Choroid plexus epithelial cell (primary cell): ENCODE data around the gene GNG12.

Experiments used
- DNase-seq: peaks from one replicate; pipeline ENCODE4 v3.0.0-alpha.2; 2010; ENCODE audit warnings: low read depth
- H3K4me3 ChIP-seq: 2 replicates; pipeline ENCODE4 v1.5.1; 2011; ENCODE audit warnings: low read depth, mild to moderate bottlenecking, control low read depth, low read length, moderate library complexity
- TF ChIP-seq, protein P1 (sequence below): conservative IDR thresholded peaks from 2 replicates; pipeline ENCODE4 v1.5.1; 2011; ENCODE audit warnings: low read depth, mild to moderate bottlenecking, control low read depth, inconsistent platforms, low read length, moderate library complexity

GNG12 gene

GRCh38 chr1:67789551-67789950 lies 43.7 kb downstream of the GNG12 start:
- TF ChIP-seq, protein P1, sequence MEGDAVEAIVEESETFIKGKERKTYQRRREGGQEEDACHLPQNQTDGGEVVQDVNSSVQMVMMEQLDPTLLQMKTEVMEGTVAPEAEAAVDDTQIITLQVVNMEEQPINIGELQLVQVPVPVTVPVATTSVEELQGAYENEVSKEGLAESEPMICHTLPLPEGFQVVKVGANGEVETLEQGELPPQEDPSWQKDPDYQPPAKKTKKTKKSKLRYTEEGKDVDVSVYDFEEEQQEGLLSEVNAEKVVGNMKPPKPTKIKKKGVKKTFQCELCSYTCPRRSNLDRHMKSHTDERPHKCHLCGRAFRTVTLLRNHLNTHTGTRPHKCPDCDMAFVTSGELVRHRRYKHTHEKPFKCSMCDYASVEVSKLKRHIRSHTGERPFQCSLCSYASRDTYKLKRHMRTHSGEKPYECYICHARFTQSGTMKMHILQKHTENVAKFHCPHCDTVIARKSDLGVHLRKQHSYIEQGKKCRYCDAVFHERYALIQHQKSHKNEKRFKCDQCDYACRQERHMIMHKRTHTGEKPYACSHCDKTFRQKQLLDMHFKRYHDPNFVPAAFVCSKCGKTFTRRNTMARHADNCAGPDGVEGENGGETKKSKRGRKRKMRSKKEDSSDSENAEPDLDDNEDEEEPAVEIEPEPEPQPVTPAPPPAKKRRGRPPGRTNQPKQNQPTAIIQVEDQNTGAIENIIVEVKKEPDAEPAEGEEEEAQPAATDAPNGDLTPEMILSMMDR: no peak
- H3K4me3 ChIP-seq: no peak overlapping the region

GRCh38 chr1:67788904-67789303 lies 44.4 kb downstream of the GNG12 start:
- no peak for DNase-seq
- no peak overlapping the region for H3K4me3 ChIP-seq
- TF ChIP-seq, protein P1: no peak

More at GRCh38 chr1:67789551-67789950, 43.7 kb downstream of the GNG12 start:
- no peak for DNase-seq

- no peak overlapping the region for H3K4me3 ChIP-seq
- DNase-seq: no peak
- TF ChIP-seq, protein P1: no peak
Measured at GRCh38 chr1:67788238-67788790, 45.0 kb downstream of the GNG12 start.

GRCh38 chr1:67787746-67788145 lies 45.5 kb downstream of the GNG12 start:
- no peak overlapping the region for H3K4me3 ChIP-seq
- TF ChIP-seq, protein P1: no peak
- no peak for DNase-seq

DNA sequence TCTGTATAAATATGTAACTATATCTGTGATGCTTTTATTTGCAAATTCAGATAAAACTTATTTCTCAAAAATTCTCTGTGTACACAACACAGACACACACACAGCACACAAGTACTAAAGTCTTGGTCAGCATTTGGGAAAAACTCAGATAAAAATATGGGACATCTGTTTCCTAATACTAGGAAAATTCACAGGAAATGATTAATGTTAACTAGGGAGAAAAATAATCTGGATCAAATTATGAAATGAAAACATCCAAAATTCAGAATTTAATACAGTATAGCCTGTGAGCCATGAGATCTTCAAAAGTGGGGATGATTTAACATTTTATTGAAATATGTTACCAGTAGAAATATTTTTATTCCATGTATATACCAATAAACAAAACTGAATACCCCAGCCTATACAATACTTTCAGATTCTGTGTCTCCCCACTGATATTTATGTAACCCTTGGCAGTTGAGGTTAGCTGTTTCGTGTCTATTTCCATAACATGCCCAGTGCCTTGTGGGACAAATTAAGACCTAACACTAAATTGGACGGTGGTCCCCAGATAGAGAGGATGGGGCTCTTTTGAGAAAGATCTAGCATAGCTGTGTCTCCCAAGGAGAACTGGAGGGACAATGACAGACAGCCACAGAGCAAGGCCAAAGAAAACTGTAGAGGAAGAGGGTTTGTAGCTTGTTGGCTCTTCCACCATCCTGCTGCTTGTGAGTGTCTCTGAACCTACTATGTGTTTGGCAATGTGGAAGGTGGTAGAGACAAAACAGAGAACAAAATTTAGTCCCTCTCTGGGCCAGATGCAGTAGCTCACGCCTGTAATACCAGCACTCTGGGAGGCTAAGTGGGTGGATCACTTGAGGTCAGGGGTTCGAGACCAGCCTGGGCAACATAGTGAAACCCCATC lies 47.2 kb downstream of the GNG12 start:
- no peak for DNase-seq
- no peak overlapping the region for H3K4me3 ChIP-seq
- TF ChIP-seq, protein P1: no peak

DNA sequence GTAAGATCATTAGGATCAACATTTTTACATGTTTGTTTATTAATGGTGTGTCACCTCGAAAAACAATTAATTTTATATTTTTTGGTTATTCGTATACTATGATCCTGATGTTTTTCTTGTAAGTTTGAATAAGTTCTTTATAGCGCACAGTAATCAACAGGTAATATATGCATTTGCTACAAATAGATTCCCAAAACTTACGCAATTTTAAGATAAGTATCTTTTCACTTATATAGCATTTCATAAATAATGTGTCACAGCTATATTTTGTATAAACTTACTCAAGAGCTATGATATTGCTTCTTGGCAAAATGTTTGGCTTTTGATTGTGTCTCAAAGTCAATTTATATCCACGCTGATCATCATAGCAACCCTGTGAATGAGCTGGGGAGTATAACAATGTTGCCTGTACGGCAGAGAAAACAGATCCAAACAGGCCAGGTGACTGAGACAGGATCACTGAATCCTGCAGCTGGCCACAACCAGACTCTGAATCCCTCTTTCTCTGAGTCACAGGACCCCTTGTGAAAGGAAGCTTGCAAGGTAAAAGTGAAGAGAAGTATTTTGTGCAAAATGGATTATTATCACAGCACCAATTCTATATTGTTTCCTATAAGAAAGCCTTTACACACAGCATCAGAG lies 48.6 kb downstream of the GNG12 start:
- H3K4me3 ChIP-seq: no peak overlapping the region
- DNase-seq: no peak
- TF ChIP-seq, protein P1: no peak
